ENCODE measurements around the gene SLC26A11. TPM values are rescaled to one million over a fixed set of nuclear protein-coding genes. Genes with fewer than 3 reads are reported as not detected.

Gene SLC26A11
- total and polyA plus RNA-seq, 2 of the 13 experiments (the other 11 are each of a cell fraction or from before 2014, with no cell fraction given) = 8.7 to 13.2 TPM

GRCh38 chr17:80281516-80281915, 61.3 kb downstream of the SLC26A11 start:
- ChIA-PET CTCF (ENCODE audit: low intra/inter-chr PET ratio, low total read pairs) (no interaction called here), POLR2A (no interaction called here)
- 95% methylated on average over 10 of the region's 10 CpGs for WGBS (ENCODE audit: low lambda C conversion rate)
- TF ChIP-seq FOXA1 (IDR thresholded peaks at IDR 0.05) (peak; percentile 5; the same call in 1 of the 2 replicates), FOXA1 (CRISPR knock-in tag; IDR thresholded peaks at IDR 0.05) (no peak), IRF9 (CRISPR knock-in tag; IDR thresholded peaks at IDR 0.05; ENCODE audit: borderline replicate concordance) (no peak)
- DNase-seq (ENCODE audit: low spot score) (no peak), ATAC-seq (no peak), FAIRE-seq (no peak)
- no peak overlapping the region for H3K4me2 ChIP-seq (ENCODE audit: low read depth, low read length)
- H3K9ac ChIP-seq (ENCODE audit: insufficient read depth, low read depth, low read length) = no peak overlapping the region
- intact Hi-C loops (cut with micrococcal nuclease; ENCODE audit: unreplicated experiment) (no loop called here), in situ Hi-C loops (cut with HindIII; ENCODE audit: extremely low pct_ligation_motif_present, low pct_unique_long_range_greater_than_20kb) (no loop called here)
- no peak overlapping the region for H3K4me3 ChIP-seq (replicated peaks in 1 of 3; ENCODE audit: insufficient read depth in 1 of 3, low read depth in 2 of 3, low read length in 3 of 3)
- no TSS peak for BruUV-seq (replicated peaks)
- H3K27ac ChIP-seq (ENCODE audit: extremely low read length, insufficient read depth, low read length) = no peak overlapping the region
- H4K20me1 ChIP-seq (ENCODE audit: insufficient read depth, low read length) = no peaks in the 10 kb centered on the region
- H3K36me3 ChIP-seq (replicated peaks in 1 of 2; ENCODE audit: control insufficient read depth in 1 of 2, insufficient read depth in 2 of 2, low read length in 2 of 2) = peaks cover 2 to 4% of the 10 kb centered on the region in 2 experiments; a peak in 3 of 5 replicates
- no peaks in the 10 kb centered on the region for H3K4me1 ChIP-seq (ENCODE audit: insufficient read depth, low read length)
- H3K79me2 ChIP-seq (ENCODE audit: insufficient read depth, low read length) = no peaks in the 10 kb centered on the region
- H3K9me3 ChIP-seq (ENCODE audit: low read length) = no peaks in the 10 kb centered on the region
- H3K27me3 ChIP-seq (ENCODE audit: control insufficient read depth in 1 of 2, insufficient read depth in 2 of 2, low read length in 2 of 2) = no peaks in the 10 kb centered on the region
- no peak overlapping the region for H2AFZ ChIP-seq (ENCODE audit: low read length)

- POLR2A ChIA-PET = interaction anchor here (1.9 kb wide), 1 partner anchor 20 kb away, joined by 7 read pairs; no protein-coding TSS in a partner anchor
- no TSS peak for BruUV-seq (replicated peaks)
- CTCF ChIA-PET (ENCODE audit: low intra/inter-chr PET ratio, low total read pairs) = no interaction called here
- Histone ChIP-seq H3K4me2 (ENCODE audit: low read depth, low read length) (no peak overlapping the region), H3K4me3 (replicated peaks in 1 of 3; ENCODE audit: insufficient read depth in 1 of 3, low read depth in 2 of 3, low read length in 3 of 3) (no peak overlapping the region), H3K4me1 (ENCODE audit: insufficient read depth, low read length) (no peaks in the 10 kb centered on the region), H3K9me3 (ENCODE audit: low read length) (no peaks in the 10 kb centered on the region), H3K27me3 (ENCODE audit: control insufficient read depth in 1 of 2, insufficient read depth in 2 of 2, low read length in 2 of 2) (no peaks in the 10 kb centered on the region), H3K9ac (ENCODE audit: insufficient read depth, low read depth, low read length) (no peak overlapping the region), H3K79me2 (ENCODE audit: insufficient read depth, low read length) (no peaks in the 10 kb centered on the region), H2AFZ (ENCODE audit: low read length) (no peak overlapping the region), H3K36me3 (replicated peaks in 1 of 2; ENCODE audit: control insufficient read depth in 1 of 2, insufficient read depth in 2 of 2, low read length in 2 of 2) (peaks cover 7 to 11% of the 10 kb centered on the region in 2 experiments; a peak in 4 of 5 replicates), H3K27ac (ENCODE audit: extremely low read length, insufficient read depth, low read length) (no peak overlapping the region), H4K20me1 (ENCODE audit: insufficient read depth, low read length) (no peaks in the 10 kb centered on the region)
- no peak for FAIRE-seq
- in situ Hi-C loops (cut with HindIII; ENCODE audit: extremely low pct_ligation_motif_present, low pct_unique_long_range_greater_than_20kb) = no loop called here
- TF ChIP-seq TFDP1 (CRISPR knock-in tag; IDR thresholded peaks at IDR 0.05; ENCODE audit: borderline replicate concordance) = no peak
- TF ChIP-seq AGO2 (optimal IDR thresholded peaks at IDR 0.05; ENCODE audit: low read depth, low read length) = peak; percentile 24
- no peak for ATAC-seq
- WGBS (ENCODE audit: low lambda C conversion rate) = 98% methylated on average over 12 of the region's 19 CpGs
- intact Hi-C loops (cut with micrococcal nuclease; ENCODE audit: unreplicated experiment) = no loop called here
- no peak for DNase-seq (ENCODE audit: low spot score)
These were observed 63.1 kb downstream of the SLC26A11 start for GRCh38 chr17:80283116-80283852.

Data from HepG2 (cell line).